Fibroblast of skin of right quadriceps (primary cell): ENCODE data around the gene PLCG2.
"Not testable (repeated sequence)": the region's sequence is repeated elsewhere in the genome, so short reads cannot be mapped to it uniquely, and the experiment has no call there.

Experiments used
- DNase-seq: peaks from one replicate; pipeline ENCODE4 v3.0.0-alpha.2; 2013

PLCG2 gene

GRCh38 chr16:81792828-81793227 is 13.7 kb downstream of the PLCG2 start:
- no peak for DNase-seq

- no peak for DNase-seq
Measured at GRCh38 chr16:81795193-81795592, 16.1 kb downstream of the PLCG2 start.

DNA sequence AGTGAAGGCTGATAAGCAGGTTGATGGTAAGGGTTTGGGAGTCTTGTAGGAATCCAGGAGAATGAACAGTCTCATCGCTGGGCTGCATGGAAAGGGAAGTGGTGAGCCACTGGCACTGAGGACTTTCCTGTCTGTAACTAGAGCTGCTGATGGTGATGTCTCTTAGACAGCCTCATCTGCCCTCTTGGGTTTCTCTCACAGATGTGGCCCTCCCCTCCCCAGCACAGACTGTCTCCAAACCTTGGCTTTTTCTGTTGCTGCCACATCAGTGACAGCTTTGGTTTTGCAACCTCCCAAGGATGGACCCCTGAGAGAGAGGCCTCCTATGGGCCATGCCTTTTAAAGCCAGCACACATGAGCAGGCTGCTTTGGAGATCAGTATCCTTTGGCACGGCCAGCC is 16.9 kb downstream of the PLCG2 start:
- DNase-seq = no peak

- no peak for DNase-seq
Measured at GRCh38 chr16:81796583-81797346, 17.7 kb downstream of the PLCG2 start.

GRCh38 chr16:81797443-81797842 is 18.4 kb downstream of the PLCG2 start:
- no peak for DNase-seq

GRCh38 chr16:81798311-81799137 is 19.4 kb downstream of the PLCG2 start:
- no peak for DNase-seq

DNA sequence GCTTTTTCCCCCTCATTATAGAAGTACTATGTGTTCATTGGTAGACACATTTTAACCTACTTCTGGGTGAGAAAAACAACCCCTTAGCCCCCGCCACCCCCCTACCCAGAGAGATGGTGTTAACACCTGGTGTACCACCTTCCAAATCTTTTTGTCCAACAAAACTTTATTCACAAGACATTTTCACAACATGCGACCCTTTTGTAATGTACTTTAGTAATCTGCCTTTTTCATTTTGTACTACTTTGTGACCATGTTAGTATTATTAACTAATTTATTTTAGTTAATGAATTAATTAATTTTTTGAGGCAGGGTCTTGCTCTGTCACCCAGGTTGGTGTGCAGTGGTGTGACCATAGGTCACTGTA is 20.0 kb downstream of the PLCG2 start:
- DNase-seq = no peak

- DNase-seq = not testable (repeated sequence)
Measured at GRCh38 chr16:81801724-81802123, 22.6 kb downstream of the PLCG2 start.

GRCh38 chr16:81803332-81803731 is 24.2 kb downstream of the PLCG2 start:
- DNase-seq = no peak

GRCh38 chr16:81804134-81804610 is 25.1 kb downstream of the PLCG2 start:
- DNase-seq = no peak

DNA sequence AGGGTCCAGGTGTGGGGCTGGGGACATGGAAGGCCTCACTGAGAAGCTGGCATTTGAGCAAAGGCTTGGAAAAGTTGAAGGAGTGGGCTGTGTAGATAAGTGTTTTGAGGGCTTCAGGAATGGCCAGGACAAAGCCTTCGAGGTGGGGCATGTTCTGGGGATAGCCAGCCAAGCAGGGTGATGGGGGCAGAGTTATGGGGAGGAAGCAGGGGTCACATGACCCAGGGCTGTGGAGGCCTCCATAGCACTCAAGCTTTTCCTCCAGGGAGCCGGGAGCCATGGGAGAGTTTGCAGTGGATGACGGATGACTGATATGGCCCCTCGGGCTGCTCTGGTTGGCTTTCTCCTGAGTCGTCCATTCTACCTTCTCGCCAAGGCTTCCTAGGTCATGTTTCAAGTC is 27.6 kb downstream of the PLCG2 start:
- DNase-seq = no peak

GRCh38 chr16:81807767-81808358 is 28.8 kb downstream of the PLCG2 start:
- DNase-seq = no peak

DNA sequence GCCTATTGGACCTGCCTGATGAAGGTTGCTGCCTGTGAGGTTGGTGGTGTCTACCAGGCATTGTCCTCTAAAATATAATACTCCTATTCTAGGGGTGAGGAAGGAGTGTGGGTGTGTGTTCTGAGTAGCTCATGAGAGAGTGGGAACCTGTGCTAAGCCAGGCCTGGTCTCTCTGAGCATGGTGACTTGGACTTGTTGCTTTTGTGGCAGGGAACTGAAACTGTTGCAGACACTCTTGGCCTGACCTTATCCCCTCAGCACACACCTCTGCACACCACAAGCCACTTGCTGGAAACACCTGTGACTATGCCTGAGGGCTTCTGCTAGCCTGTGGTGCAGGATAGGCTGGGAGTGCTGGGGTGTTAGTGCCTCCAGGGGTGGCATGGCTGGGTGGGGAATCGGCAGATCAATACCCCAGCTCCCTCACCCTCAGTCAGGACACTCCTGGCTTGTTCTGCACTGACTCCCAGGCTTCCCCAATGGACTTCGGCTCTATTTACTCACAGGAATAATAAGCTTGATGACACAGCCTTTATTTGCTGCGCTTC is 29.9 kb downstream of the PLCG2 start:
- DNase-seq = no peak

- no peak for DNase-seq
Measured at GRCh38 chr16:81809567-81809966, 30.5 kb downstream of the PLCG2 start.

GRCh38 chr16:81810361-81810760 is 31.3 kb downstream of the PLCG2 start:
- no peak for DNase-seq

DNA sequence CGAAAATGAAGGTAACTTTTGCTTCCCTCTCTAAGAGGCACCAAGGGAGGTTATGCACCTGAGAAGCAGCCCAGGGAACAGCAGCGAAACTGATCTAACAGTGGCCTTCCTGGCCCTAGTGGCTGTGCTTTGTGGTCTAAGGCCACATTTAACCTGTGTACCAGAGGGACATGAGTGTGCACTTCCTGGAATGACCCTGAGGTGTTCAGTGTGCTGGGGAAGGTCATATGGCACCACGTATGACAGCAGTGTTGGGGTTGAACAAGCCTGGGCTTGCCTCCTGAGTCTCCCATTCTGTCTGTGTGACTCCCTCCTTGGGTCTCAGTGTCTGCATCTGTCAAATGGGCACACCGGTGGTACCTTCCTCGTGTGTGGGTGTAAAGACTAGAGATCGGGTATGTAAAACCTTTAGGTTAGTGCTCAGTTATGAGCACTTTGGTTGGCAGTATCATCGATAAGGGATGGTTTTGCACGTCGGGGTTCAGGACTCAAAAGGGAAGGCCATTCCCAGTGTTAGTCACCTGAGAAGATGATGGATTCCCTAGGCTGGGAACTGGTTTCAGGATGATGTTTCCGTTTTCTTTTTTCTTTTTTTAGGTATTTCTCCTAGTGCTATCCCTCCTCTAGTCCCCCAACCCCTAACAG is 31.9 kb downstream of the PLCG2 start:
- DNase-seq = no peak

- DNase-seq = no peak
Measured at GRCh38 chr16:81813648-81814047, 34.6 kb downstream of the PLCG2 start.

DNA sequence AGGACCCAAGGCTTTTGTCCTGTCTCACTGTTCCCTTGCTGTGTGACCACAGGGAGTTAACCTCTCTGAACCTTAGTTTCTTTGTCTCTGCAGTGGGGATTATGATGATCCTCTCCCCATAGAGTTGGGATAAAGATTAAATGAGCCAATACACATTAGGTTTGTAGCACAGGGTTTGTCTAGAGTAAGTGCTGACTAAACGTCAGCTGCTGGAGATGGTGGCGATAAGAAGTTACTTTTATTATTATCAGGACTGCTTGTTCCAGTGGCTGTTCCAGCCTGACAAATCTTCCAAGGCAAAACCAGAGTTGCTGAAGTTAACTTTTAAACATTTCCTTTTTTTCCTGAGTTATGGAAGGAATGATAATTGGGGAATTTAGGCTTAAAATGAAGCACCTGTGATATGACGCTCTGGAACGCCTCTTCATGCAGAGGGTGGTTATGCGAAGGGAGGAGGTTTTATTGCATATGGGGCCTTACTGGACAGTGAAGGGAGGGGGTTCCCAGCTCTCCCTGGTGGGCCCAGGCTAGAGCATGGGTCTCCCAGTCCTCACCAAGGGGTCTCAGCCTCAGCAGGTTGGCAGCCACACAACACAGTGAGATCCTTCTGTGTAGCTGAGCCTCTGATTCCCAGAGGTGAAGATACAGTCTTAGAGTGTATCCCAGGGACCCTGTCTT is 35.8 kb downstream of the PLCG2 start:
- DNase-seq = no peak

- DNase-seq = no peak
Measured at GRCh38 chr16:81815429-81815766, 36.3 kb downstream of the PLCG2 start.

DNA sequence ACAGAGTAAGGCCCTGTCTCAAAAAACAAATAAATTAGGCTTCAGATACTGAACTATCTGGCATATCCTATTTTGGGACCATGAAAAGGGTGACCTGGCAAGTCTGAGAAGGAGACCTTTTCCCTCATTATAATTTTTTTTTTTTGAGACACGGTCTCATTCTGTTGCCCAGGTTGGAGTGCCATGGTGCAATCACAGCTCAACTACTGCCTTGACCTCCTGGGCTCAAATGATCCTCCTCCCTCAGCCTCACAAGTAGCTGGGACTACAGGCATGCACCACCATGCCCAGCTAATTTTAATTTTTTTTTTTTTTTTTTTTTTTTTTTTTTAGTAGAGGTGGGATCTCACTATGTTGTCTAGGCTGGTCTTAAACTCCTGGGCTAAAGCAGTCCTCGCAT is 37.3 kb downstream of the PLCG2 start:
- no peak for DNase-seq

DNA sequence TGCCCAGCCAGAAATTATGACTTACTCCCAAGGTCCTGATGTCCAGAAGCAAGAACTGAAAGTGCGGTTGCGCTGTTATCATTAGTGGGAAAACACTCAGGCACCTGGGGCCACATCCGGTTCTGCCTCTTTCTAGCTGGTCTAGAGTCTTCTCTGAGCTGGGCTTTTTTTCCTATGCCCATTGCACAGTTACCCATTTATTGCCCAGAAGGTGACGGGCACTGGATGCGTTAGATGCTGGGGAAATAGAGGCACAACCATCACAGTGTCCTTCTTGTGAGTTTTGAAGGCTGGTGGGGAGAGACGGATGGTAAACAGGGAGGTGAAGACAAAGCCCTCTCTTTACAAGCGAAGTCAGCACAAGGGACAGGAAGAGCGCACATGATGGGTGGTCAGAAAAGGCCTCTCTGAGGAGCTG is 37.7 kb downstream of the PLCG2 start:
- no peak for DNase-seq

DNA sequence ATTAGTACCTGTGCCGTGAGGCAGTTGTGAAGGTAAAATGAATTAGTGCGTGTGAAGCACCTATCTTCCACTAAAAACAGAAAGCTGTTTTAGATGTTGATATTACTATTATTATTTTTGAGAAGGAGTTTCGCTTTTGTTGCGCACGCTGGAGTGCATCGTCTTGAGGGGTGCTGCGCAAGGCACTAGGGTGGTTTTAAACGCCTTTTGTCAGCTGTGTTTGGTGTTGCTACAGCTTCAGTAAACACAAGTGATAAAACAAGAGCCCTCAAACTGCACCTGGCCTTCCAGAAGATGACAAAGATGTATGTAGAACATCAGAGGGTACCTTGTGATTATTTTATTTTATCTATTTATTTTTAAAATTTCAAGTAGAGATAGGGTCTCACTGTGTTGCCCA is 38.2 kb downstream of the PLCG2 start:
- DNase-seq = no peak
